RCC 7860 (cell line): ENCODE results near the gene TRIL.

Experiments used
- DNase-seq: peaks from one replicate; pipeline ENCODE4 v3.0.0-alpha.2; 2015; ENCODE audit warnings: low spot score
- FAIRE-seq: peaks from 2 replicates; lab custom pipeline; 2012; peaks lifted over from hg19 to GRCh38; lab: Jason Lieb, UNC

TRIL gene

DNA sequence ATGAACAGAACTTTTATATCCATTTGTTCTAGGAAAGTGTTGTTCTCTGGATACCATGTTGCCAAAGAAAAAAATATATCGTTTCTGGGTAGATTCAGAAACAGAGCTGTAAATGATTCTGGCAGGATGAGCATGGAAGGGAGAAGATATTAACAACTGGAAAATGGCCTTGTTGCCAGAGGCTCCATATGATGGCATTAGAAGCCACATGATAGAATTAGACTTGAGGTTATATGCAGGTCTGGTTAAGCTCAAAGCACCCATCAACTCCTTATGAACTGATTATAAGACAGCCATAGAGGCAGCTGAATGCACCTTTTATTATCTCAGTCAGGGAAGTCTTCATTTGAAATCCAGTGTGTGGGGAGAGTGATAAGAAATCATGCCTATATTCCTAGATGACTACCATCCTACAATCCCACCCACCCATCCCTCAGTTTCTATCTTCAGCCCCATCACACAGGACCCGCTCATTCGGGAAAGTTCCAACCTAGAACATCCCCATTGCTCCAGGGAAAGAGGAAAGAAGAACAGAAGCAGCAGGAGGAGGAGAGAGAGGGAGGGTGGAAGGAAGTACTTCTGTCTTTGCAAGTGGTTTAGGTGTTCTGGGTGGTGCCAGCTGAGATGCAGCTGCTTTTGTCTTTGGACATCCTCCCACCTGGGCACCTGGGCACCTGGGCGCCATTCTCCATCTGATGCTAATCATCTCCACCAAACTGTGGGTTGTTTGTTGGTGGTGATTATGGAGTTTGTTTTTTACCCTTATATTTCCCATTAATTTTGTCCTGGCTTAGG, 25.5 kb upstream of the TRIL start:
- DNase-seq (no peak), FAIRE-seq (no peak)

DNA sequence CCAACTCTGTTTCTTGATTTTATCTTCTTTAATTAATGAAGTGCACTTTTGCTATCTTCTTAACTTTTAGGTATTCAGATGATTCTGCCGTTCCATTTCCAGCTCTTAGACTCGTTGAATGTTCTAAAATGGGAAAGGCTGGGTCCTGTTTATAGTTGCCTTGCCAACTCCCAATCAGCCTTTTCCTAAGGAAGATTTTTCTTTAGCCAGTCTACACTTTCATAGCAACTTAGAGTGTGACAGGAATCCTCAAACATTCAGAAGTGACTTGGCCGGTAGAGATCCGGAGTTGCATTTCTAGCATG, 23.0 kb upstream of the TRIL start:
- FAIRE-seq (no peak), DNase-seq (no peak)

DNA sequence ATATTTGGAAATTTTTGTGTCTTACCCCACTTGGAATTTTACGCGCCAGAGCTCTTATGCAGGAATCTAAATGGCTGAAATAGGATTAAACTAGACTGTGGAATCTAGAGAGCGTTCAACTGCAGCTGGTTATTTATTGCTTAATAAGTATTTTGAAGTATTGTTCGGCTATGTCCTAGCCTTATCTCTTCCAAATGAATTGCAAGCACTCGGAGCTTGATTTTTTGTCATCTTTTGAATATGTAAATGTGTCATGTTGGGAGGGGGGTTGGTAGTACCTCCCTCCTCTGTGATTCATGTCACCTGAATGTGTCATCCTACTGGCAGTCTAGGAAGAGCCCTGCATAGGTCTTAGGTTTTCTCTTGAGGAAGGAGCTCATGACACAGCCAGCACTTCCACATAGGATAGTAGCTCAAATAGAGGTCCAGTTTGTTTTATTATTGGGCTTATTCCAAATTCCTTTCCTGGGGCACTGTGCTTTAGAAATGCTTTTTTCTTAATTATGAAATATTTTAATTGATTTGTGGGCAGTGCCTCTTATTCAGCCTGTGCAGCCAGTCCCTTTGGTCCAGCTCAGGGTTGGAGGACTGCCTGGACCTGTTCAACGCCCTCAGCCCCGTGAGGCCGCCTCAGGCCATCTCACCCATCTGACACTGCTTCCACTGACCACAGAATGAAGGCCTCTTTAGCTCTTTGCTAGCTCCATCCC, 22.5 kb upstream of the TRIL start:
- FAIRE-seq (no peak), DNase-seq (no peak)

DNA sequence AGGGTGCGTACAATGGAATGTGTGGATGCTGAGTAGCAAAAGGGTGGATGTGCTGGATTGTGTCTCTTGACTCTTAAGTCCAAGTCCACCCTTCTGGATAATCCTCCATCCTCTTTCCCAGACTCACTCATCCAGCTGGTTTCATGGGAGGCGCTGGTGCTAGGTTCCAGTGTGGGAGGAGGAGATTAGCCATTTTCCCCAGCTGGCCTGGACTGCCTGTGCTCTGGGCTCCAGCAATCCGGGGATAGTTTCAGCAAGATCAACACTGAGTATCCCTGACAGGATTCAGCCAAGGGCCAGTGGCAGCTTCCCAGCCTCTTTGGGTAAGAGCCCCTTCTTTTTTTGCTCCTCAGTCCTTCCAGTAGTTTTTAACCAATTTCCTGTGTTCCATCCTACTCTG, 21.6 kb upstream of the TRIL start:
- no peak for FAIRE-seq
- DNase-seq: no peak

DNA sequence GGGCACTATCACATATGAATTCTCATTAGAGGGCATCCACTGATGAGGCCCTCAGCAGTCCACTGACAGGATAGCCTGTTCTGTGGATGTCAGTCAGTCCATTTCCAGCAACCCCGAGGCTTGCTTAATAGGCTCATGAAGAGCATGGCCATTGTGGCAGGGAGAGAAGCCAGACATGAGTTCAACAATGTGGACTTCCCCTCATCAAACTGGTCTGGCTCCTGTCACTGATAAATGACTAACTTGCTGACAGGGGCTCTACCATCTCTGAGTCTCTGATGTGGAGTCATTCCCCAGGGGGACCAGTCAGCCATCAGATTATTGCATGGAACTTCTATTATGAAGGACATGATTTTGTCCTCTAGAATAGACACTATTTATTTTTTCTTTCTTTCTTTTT, 19.8 kb upstream of the TRIL start:
- no peak for FAIRE-seq
- no peak for DNase-seq

DNA sequence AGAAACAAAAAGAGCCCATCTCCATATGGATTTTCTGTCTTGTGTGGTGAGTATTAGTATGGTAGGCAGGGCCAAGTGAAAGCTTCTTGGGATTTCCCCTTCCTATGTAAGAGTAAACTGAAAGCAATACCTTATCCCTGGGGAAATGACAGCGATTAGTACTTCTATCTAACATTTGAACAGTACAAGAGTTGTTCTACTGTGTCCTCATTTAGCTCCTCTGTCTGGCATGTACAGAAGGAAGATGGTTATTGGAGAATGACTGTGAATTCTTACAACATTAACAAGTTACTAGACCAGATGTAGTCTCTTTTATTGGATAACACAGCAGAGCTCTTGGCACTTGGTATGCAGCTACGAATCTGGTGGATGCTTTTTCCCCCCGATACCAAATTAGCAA, 17.9 kb upstream of the TRIL start:
- no peak for DNase-seq
- no peak for FAIRE-seq

DNA sequence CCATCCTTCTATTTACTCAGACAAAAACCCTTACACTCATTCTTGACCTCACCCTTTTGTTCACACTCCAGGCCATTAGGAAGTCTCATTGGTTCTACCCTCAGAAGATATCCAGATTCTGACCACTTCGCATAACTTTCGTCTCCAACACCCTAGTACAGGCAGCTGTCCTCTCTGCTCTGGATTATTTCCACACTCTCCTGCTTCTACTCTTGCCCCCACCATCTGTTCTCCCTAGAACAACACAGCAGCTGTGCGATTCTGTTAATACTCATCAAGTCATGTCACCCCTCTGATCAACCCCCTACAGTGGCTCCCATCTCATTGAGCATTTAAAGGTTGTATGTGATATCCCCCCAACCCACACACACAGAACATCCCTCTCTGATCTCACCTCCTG, 15.5 kb upstream of the TRIL start:
- no peak for DNase-seq

DNA sequence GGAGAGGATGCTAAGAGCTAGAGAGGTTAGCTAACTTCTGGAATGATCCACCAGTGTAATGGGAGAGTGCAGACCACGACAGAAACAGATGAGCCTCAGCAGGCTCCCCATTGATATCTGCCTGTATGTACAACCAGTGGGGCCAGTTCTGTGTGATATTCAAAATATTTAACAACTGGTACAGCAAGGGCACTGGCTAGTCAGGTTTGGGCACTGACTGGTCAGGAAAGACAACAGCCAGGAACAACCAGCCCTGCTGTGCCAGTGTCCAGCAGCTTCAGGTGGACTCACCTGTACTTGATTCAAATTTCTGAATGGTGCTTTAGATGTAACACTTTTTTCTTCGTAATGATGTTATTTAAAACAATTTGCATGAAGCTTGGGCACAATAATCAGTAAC, 5.9 kb upstream of the TRIL start:
- FAIRE-seq: no peak
- DNase-seq: no peak

More for the DNA sequence above, 15.5 kb upstream of the TRIL start:
- no peak for FAIRE-seq

DNA sequence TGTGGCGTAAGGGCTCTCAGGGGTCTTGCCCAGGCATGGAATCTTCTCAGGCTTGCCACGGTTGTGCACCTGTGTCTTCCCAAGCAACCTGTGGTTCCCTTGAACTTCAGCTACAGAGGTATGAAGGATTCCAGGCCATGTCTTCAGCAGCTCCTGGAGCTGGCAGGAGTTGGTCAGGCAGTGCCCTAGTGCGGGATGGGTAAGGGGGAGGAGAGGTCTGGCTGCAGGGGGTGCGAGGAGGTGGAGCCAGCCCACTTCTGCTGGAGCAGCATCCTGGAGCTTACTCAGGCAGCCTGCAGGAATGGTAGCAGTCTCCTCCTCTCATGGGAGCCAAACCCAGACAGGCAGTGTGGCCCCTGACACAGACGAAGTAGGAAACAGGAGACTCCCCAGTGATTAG, 3.8 kb upstream of the TRIL start:
- DNase-seq: no peak
- FAIRE-seq: no peak

DNA sequence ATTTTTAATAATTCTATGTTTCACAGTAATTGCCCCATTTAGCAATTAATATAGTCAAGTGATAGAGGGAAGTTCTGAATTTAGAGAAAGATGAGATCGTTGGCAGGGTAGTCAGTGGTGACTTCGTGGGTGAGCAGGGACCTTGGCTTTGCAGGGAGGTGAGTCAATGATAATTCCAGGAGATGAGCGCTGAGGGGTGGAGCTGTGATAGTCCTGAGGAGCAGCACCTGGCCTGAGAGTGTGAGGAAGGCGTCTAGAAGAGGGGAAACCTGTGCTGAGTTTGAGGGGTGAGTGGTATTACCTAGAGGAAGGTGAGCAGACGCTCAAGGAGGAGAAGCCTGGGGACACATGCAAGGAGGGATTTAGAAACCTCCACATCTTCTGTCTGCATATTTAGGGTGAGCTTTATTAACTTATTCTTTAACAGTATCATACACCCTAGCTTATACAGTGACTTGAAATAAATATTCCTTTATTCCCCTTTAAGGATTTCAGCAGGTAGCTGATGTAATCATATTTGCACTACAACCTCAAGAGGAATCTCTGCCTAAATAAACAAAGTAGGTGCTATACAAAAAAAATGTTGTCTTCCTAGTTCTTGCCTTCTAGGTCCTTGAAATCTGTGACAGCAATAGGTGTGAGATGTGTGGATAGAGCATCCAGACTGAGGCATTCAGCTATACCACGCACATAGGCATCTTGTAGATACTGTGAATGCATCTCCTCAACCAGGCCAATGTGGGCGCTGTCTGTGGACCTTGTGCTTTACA, 2.1 kb upstream of the TRIL start:
- DNase-seq (no peak), FAIRE-seq (no peak)

DNA sequence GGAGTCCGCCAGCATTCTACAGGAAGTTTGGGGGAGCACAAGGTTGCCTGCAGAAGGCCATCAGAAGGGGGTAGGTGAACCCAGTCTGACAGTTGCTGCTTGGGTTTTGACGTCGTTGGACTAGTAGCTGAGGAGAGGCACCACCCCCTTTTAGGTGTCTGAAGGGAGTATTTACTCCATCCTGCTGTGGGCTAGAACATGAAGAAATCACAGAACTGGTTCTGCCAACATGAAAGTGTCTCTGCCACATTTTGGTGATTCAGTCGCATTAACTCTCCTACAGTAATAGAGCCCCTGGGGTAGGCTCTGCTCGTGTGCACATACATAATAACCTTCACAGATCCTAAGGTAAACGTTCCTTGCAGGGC, 834 bp upstream of the TRIL start:
- FAIRE-seq: no peak
- no peak for DNase-seq

DNA sequence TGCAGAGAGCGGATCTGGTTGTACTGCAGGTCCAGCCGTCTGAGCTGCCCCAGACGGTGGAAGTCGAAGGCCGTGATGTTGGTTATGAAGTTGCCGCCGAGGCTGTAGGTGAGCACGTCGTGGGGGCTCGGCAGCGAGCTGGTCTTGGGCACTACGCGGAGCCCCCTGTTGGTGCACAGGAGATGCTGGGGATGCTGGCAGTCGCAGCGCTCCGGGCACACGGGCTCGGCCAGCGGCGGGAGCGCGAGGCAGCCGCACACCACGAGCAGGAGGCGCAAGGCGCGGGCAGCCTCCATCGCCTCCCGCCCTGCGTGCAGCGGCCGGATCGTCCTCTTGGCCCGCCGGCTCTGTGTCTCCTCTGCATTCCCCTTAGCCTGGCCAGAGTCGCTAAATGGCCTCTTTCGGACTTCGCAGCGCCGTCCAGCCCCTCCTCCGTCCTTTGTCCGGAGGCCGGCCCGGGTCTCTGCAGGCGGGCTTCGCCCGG, 337 bp downstream of the TRIL start:
- no peak for FAIRE-seq

DNA sequence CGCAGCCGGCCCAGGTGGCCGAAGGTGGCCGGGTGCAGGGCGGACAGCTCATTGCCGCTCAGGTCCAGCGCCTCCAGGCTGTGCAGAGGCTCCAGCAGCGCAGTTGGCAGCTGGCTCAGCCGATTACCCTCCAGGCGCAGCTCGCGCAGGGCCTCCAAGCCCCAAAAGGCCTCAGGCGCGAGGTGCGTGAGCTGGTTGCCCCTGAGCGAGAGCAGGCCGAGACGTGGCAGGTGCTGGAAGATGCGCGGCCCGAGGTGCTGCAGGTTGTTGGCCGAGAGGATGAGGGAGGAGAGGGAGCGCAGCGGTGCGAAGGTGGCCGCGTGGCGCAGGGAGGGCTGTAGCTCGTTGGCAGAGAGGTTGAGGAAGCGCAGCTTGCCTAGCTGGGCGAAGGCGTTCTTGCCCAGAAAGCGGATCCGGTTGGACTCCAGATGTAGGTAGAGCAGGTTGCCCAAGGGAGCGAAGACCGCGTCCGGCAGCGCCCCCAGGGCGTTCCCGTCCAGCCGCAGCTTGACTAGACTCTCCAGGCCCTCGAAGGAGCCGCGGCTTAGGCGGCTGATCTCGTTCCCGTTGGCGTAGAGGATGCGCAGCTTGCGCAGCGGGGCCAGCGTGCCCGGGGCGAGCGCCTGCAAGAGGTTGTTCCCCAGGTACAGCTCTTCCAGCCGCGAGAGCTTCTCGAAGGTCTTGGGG, 923 bp downstream of the TRIL start:
- FAIRE-seq: no peak

More for the DNA sequence above, 337 bp downstream of the TRIL start:
- no peak for DNase-seq

DNA sequence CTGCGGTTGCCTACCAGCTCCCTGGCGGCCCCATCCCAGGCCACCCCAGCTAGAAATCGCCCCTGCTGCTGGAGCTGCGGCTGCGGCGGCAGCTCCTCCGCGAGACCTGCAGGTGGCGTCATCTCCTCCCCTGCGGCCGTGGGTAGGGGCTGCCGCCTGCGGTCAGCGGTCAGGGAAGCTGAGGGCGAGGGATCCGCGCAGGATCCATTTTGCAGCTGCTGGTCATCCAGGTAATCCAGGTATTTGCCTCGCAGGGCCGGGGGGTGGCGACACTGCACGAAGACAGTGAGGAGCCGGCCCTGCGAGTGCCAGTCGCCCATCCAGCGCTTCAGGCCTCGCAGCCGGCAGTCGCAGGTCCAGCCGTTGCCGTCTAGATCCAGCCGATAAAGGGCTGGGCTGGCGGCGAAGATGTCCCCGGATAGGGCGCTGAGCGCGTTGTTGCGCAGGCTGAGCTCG, 1.5 kb downstream of the TRIL start:
- FAIRE-seq (no peak), DNase-seq (no peak)

More for the DNA sequence above, 923 bp downstream of the TRIL start:
- no peak for DNase-seq

DNA sequence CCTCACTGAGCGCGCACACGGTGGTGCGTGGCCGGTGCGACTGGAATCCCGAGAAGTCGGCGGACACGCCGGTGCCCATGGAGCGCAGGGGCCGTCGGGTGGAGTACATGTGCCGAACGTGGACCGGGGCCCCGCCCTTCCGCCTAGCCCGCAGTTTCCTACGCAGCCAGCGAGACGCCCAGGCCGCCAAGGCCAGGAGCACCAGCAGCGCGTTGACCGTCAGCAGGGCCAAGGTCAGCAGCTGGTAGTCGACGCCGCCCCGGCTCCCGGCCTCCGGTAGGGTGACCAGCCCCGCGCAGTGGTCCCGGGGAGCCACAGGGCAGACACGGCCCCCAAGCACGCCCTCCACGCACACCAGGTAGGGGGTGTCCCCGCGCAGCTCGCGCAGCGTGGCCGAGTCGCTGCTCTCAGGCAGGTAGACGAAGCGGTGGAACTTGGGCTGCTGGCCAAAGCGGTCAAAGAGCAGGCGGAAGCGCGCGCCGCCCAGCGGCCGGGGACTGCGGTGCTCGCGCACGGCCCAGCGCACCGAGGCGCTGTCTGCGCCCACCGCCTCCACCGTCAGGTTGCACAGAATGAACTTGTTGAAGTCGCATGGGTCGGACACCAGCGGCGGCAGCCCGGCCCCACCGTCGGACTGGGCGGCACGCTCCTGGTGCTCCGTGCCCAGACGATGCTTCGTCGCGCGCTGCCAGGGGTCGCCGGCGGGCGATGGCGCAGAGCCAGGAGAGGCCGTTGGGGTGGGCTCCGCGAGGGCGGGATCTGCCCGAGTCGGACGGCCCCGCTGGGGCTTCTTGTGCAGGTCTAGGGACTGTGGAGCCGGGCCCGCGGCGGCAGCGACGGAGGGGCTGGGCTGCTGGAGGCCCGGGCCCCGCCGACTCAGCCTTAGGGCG, 2.2 kb downstream of the TRIL start:
- FAIRE-seq: no peak

DNA sequence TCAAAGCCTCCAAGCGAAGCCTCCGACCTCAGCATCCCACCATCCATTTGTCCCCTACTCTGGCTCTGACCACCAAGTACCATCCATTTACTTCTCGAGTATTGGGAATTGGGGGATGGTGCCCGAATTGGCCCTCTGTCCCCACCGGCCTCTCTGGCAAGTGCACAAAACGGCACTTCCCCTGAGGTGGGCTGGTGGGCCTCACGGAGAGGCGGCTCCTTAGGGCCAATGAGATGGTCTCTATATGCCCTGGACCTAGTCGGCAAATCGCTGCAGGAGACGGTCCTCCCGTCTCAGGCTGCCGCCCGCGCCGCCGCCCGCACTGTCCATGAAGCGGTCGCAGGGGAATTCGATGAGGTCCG, 2.8 kb downstream of the TRIL start:
- no peak for FAIRE-seq
- DNase-seq: no peak

More for the DNA sequence above, 2.2 kb downstream of the TRIL start:
- DNase-seq: no peak

DNA sequence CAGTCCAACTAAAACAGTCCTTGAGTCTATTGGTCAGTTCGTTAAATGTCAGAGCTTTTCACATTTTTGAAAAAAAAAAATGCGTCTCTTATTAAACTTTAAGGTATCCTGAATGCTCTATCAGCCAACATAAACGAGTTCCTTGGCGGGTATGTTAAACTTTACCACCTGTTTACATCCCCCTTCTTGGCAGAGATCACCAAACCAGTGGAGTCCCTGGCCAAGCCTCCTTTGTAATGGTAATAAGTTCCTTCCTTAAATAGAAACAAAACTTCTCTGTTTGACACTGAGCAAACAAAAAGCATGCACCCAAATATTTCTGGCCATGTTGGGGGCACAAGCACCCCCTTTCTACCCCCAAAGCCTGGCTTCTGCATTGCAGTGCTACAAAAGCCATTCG, 3.2 kb downstream of the TRIL start:
- FAIRE-seq: no peak
- DNase-seq: no peak

DNA sequence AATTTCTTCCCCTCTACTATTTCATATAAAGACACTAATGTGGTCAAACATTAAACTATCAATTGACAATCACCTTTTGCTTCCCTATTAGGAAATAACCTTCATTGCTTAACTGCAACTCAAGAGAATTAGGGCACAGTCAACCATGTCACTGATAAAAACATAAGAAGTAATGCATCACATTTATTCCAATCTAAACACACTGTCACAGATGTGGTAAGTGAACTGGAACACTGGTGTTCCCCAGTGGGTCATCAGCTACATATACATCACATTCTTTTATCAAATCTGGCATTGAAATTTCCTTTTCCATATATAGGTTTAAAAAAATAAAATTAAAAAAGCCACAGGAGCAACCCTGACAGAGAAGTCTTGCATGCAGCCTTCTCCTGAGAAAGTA, 3.7 kb downstream of the TRIL start:
- no peak for FAIRE-seq

DNA sequence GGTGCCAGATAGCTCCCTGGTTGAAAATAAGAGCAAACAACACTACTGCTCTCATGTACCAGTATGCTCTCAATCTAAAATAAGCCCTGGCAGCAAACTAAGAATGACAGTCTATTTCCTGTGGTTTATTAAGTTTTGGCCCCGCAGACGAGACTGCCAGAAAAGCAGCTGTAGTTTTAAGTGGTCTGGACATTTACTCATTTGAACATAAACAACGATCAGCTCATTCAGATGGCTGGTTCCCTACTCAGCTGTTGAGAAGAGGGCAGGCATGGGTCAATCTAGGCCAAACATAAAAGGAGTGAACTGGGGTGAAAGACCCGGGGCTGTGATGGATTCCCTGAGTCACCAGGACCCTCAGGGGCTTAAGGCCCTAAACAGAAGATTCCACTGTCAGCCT, 4.5 kb downstream of the TRIL start:
- FAIRE-seq (no peak), DNase-seq (no peak)

More for the DNA sequence above, 3.7 kb downstream of the TRIL start:
- DNase-seq: no peak

DNA sequence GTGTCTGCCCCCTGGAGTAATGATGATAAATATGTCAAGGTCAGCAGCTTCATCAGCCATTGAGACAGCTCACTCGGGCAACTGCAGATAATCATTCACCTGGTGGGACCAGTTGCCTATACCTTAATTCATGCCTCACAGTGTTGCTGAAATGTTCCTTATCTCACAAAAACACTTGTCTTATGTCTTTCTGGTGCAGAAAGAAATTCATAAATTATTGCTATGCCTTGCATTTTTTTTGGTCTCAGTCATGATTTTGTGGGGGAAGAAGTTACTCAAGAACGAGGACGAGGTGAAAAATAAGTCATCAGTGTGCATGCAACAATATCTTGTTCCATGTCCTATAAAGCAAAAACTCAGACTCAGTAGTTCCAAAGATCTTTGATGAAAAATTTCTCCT, 16.0 kb downstream of the TRIL start:
- DNase-seq: no peak
- no peak for FAIRE-seq
